NCI-H226 (cell line): ENCODE results near the gene MAP3K7.

Experiments
- DNase-seq: peaks from one replicate; pipeline ENCODE4 v3.0.0-alpha.2; 2015

The MAP3K7 gene

DNA sequence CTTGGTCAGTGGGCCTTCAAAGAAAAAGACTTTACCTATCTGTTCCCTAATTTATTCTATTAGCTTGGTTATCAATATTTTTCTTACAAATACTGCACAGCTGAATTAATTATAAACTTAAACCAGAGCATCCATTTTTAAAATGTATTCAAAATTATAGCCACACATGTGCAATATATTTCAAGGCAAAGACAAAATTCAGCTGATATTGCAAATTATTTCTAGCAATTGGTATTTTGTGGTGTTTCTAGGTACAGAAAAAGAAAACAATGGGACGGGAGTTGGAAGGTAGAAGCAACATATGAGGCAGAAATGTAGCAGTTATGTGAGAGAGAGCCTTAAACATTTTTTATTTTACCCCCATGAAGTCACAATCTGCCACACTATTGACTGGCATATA is 64.9 kb downstream of the MAP3K7 start:
- DNase-seq: no peak

DNA sequence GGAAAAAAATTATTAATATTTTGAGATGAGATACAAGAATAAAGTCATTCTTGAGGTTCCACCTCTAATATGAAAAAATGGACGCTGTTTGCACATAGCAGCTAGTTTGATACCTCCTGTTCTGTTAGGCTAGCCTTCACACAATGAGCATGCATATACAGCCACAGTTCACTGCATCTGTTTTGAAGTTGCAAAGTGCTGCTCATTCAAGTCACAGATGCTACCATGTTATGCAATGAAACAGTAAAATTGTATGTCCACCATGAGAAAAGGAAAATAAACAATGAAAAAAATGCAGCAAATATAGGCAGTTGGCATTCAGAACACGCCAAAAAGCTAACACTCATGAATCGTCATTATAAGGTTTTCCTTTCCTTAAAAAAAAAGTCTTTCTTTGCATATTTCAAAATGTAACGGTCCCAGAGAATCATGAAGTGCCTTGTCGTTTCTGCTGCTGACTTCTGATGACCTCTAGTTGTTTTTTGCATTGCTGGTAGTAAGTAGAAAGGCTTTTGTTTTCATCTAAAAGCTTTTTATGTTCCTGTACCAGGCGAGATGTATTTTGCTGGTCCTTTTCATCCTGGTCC is 70.7 kb downstream of the MAP3K7 start:
- no peak for DNase-seq

DNA sequence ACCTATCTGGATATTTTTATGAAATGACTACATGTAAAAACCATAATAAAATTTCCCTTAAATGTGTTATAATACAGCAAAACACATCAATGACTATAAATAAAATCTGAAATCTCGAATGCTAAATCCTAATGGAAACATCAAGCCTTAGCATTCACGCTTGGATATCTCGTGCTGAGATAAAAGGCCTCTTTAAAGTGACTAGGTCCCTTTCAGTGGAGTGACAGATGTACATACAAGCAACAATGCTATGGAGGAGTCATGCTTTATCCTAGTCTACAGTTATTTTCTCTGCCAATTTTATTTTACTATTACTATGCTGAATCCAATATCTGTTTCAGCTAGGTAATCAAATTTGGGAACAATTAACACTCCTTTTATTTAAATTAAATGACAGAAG is 72.4 kb downstream of the MAP3K7 start:
- DNase-seq: no peak

DNA sequence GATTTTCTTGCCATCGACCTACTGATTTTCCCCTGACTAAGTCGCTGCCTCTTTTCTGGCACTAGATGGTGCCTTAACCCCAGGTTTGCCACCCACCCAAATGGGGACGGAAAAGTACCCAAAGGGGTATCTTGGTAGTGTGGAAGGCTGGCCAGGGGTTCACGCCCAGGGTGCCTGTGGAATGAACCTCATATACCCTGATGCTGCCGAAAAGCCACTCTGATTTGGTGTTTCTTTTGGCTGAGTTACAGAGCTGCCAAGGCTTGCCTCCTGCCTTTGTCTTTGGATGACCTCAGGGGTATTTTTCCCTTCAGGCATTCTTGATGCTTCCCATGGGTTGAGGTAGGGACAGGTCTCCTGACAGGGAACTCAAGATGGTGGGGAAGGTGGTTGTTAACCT is 78.1 kb downstream of the MAP3K7 start:
- DNase-seq: no peak

DNA sequence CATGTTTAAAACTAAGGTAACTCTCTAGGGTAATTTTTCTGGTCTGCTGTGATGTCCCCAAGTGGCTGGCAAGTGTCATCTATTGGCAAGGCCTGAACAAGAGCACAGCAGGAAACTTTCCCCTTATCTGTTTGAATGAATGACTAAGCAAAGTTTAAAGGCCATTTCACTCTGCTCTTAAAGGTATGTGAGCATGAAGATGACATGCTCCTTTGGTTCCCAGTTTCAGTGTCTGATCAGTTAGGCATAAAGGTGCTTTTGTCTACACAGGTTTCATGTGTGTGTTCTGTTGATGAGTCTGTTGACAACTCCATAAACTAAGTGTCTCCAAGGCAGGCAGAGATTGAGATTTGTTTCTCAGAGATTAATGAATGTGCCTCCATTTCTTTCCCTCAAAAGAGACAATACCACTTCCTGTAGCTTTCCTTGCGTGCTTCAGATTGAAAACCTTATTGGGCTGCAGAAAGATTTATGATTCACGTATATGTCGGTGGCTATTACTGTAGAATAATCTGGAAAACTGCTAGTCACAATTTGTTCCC is 83.9 kb downstream of the MAP3K7 start:
- DNase-seq: no peak

DNA sequence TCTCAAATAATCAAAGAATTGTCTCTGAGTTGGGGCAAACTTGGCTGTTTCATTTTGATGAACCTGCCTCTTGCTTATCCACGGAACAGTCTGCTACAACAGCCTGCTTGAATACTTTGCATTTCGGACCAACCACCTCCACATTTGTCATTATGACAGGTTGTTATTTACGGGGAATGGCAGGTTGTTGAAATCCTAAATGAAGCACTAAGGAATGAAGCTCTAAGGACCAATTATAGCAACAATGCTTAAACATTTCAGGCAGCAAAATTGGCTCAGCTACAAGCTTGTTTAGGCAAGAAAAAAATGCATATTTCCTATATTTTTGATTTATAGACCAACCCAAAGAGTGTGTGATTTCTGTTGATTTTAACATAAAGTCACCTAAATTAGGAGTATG is 84.5 kb downstream of the MAP3K7 start:
- DNase-seq: no peak

DNA sequence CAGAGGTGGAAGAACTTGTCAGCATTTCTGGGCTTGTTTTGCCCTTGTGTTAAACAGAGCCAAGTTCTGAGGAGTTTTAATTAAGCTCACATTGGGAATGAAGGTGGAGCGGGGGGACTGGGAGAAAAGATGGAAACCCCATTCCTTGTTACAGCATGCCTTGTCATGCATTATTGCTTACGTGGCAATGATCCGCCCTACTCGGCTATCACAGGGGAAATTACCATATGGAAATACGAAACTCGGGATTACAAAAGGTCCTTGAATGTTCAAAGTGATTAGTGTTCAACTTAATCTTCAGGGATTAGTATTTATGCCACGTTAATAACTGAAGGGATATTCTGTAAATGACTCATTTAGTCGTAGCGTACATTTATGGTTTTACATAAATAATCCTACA is 86.4 kb downstream of the MAP3K7 start:
- no peak for DNase-seq

DNA sequence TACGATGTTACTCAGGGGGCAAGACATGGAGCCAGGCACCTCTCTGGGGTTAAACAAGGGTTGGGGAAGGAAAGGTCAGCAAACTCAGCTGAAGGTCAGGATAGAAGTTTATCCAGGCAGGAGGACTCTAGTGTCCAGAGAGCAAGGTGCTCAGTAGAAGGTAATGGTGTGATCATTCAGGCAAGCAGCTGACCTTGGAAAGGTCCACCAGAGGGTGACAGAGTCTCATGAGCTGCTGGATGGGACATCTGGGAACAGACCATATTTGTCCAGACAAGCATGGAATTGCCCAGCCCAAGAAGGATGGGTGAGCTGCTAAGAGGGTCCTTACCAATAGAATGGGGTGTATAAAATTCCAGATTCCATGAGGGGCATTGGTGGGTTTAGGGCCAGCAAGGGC is 89.5 kb downstream of the MAP3K7 start:
- DNase-seq: no peak

DNA sequence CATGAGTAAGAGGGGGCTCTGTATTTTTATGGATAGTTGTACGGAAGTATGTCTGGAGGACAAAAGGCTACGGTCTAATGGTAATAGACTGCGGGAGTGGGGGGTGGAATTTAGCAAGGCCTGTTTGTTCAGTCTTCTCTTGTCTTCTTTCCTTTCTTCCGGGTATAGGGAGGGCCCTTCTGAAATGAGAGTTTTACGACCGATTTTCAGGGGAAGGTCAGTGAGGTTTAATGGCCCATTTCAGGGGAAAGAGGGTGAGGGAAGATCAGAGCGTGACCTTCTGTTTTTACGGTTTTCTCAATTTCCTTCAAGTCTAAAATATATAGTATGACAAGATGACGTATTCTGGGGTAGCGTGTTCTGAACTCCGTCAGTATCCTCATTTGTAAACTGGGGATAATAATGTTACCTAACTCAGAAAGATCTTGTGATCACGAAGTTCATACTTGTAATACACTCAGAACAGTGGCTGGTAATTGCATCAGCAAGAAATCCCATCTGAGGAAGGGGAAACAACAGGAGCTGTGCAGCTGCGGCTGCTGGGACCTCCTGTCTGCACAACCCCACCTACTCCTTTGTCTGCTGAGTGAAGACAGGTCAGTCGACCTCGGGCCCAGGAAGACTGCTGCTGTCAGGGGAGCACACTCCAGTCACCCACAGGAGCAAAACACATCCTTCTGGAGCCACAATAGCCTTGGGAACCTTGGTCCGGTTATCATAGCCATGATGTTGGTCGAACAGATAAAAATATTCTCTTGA is 90.4 kb downstream of the MAP3K7 start:
- DNase-seq: no peak

DNA sequence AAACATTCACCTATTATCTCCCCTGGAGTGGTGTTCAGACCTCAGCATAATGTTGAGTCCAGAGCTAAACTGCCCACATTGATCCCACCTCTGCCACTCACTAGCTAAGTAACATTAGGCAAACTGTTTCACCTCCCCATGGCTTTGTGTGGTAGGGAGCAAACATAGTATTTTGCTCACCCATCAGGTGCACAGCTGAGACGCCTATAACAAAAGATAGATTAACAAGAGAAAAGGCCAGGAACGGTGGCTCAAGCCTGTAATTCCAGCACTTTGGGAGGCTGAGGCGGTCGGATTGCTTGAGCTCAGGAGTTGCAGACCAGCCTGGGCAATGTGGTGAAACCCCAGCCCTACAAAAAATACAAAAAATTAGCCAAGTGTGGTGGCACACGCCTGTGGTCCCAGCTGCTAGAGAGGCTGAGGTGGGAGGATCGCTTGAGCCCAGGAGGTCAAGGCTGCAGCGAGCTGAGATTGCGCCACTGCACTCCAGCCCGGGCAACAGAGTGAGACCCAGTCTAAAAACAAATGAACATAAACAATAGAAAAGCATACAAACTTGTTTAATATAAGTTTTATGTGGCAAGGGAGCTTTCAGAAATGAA is 91.6 kb downstream of the MAP3K7 start:
- DNase-seq: no peak

DNA sequence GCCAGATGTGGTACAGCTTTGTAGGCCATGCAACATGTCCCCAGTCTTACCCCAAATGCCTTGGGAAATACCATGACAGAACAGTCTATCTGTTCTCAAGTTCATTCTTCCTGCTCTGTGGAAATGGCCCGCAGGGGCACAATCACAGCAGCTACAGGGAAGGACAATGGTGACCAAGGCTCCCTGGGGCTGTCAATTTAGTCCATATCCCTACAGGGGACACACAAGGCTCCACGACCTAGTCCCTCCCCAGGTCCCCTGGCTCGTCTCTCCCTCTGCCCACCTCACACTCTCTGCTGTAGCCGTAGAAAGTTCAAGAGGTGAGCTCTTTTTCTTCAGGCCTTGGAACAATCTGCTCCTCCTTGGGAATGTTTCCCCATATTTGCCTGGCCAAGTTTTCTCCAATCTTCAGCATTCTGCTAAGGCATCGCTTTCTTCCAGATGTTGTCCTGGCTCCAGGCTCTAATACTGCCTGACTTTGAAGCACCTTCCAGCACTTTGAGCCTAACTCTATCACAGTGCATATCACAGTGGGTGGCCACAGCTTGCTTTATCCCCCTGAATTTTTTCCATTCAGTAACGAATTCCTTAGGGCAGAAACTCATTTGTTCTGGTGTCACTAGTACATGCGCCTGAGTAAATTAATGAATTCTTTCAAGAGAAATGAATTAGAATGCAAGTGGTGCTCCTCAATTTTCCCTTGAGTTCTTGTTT is 92.6 kb downstream of the MAP3K7 start:
- DNase-seq: no peak

DNA sequence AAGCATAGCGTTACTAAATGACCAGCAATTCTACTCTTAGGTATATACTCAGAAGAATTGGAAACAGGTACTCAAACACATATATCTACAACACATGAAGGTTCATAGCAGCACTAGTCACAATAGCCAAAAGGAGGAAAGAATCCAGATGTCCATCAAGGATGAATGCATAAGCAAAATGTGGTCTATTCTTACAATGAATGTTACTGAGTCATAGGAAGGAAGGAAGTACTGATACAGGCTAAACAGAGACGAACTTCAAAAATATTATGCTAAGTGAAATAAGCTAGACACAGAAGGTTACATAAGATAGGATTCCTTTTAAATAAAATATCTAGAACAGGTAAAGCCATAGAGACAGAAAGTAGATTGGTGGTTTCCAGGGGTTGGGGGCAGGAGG is 93.5 kb downstream of the MAP3K7 start:
- peak; percentile 49 for DNase-seq

DNA sequence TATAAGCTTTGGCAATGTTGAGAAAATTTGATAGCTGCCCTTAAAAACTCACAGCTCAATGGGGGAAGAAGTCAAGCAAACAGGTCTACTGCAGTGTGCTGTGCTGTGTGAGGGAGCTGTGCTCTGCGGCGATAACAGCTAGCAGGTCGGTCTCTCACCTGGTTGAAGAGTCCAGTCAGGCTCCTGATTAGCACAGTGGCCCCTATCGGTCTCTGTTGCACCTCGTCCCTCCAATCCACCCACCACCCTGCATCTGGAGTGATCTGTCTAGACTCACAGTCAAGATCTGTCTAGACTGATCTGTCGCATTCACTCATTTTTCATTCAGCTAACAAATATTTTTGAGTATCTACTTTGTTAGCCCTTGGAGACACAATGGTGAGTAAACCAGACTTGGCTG is 94.1 kb downstream of the MAP3K7 start:
- no peak for DNase-seq

DNA sequence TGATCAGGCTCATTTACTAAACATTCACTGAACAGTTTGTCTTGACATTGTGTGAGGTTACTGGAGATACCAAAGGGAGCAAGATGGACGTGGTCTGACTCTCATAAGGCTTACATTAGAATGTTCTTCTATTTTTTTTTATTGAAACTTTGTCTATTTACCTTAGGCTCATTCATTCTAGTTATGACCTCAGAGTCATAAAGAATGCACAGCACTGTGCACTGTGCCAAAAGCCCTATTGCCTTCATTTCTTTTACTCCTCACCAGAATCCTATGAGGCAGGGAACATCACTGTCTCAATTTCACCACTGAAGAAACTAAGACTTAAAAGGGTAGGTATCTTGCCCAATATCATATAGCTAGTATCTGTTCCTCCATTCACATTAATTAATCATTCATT is 94.5 kb downstream of the MAP3K7 start:
- DNase-seq: no peak

DNA sequence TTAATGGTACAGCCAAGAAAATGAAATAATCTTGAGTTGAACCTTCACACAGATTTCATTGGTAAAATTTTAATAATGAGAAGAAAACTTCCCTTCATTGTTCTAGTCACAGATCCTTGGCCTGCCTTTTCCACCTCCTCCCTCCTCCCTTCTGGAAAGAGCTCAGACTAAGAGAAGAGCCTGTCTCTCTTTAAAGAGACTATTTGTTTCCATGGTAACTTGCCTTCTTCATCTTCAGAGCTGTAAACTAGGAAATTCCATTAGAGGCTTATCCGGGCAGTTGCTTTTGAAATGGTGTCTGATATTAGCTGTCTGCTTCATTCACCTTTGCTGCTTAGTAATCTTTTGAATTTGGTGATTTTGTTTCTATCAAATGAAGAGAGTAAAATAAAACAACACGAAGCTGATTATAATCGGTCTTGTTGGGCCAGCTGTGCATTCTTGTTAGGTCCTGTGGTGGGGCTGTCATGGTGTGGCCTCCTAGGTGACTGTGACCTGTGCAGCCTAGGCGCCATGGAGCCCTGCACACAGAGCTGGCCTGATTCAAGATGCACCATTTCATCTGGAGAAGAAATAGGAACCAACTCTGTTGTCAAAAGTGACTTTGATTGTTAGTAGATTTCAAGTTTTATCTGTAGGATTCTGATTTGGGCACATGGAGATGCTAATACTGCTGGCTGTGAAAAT is 96.7 kb downstream of the MAP3K7 start:
- no peak for DNase-seq

DNA sequence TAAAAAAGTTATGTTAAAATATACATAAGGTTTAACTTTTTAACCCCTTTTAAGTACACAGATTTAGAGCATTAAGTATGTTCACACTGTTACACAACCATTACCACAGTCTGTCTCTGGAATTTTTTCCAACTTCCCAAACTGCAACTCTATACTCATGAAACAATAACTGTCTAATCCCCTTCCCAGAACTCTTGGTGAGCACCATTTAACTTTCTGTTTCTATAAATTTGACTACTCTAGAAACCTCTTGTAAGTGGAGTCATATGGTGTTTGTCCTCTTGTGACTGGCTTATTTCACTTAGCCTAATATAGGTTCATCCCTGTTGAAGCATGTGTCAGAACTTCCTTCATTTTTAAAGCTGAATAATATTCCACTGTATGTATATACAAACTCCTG is 98.1 kb downstream of the MAP3K7 start:
- DNase-seq: no peak

DNA sequence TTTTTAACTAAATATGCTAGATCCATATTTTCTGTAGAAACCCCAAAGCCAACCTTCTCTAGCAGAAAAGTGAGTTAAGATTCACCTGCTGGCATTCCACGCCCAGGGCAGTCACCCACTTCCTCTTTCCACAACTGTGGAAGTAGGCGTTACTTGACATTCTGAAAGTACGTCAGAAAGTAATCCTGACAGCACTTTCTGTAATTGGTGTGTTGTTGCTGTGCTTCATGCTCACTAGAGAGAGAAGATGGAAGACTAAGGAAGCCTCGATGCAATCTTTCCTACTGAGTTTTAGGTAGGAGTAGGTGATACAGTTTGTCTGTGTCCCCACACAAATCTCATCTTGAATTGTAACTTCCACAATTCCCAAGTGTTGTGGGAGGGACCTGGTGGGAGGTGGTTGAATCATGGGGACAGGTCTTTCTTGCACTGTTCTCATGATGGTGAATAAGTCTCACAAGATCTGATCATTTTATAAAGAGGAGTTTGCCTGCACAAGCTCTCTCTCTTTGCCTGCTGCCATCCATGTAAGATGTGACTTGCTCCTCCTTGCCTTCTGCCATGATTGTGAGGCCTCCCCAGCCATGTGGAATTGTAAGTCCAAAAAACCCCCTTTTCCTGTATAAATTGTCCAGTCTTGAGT is 101.1 kb downstream of the MAP3K7 start:
- DNase-seq: no peak

DNA sequence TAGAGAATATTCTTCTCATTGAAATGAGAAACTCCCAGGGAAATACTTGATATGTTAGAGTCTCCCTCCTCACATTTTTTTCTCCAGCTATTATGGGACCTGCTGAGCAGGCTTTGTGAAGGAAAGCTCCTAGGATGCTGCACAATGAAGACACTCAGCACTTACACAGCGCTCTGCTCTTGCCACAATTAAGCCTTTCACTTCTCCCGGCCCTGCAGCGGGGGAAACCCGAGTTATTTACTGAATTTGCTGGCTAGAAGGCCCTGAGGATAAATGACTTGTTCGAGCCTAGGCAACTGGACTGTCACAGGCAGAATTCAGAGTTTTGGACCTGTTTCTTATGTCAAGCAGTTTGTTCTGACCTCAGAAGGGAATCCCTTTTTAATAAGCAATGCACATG is 102.0 kb downstream of the MAP3K7 start:
- DNase-seq: no peak

DNA sequence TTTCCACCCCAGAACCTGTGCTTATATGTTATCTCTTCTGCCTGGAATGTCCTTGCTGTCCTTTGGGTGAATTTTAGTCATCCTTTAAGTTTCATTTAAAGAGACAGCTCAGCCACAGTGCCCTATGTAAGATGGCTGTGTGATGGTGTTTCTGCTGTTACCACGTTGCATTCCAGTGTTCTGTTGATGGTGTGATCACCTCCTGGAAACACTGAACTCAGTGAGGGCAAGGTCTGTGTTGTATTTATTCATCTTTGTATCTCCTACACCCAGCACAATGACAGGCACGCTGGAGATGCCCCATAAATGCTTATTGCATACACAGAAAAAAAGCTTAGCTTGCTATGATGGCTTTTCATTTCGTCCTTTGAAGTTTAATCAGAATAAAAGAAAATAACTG is 102.5 kb downstream of the MAP3K7 start:
- DNase-seq: no peak

DNA sequence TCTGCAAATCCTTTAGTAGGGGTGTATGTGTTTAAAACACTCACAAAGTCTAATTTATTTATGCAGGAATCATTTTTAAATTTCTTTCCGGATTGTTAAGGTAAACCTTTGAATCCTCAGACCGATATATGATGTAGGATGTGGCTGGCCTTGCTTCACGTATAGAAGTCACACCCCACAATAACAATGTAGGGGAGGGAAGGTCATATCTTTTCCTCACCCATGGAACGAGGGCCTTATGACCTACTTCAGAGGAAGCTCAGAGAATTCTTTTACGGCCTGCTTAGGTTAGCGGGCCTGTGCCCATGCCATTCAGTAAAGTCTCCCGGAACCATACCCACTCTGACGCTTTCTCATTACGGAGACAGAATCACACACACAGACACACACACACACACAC is 102.9 kb downstream of the MAP3K7 start:
- DNase-seq: no peak

DNA sequence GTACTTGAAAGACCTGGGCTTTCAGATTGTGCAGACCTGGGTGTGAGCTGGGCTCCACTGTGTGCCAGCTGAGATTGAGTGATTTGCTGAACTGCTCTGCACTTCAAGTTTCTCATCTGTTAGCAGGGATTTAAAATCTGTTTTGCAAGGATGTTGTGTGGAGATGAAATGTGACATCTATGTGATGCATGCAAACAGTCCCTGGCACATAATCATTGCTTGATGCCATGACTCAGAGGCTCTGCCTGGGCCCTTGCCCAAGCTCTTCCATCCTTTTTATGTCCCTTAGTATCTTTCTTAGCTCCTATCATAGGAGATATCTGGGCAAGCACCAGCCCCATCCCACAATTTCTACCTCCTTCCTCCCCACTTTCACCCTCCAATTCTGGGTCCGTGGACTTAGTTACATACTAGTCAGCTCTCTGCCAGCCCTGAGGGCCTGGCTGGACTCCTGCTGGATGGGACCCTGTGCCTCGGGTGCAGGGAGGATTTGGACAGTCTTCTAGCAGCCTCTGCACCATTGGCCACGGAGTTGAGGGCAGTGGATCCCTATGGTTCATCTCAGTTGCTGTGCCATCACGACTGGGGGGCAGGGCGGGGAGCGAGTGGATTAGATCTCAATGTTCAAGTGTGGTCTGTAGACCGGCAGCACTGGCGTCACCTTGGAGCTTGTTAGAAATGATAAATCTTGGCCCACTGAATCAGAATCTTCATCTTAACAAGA is 103.6 kb downstream of the MAP3K7 start:
- no peak for DNase-seq

DNA sequence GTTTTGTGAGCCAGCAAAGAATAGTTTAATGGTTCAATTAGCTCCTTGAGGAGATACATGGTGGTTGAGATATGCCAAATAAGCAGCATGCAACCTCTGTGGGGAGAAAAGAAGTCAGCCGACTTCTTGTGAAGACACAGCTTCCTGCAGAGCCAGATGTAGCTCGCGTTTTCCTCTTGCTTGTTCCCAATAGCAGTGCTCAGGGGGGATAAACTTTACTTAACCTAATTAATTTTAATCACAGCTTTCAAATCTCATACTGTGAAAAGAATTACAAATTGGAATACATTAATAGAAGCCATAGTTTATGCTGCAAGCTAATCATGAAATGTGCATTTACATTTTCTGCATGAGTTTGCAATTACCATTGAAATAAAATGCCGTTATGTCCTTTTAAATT is 106.2 kb downstream of the MAP3K7 start:
- DNase-seq: no peak
